Spleen (tissue), 7 donors: Measurements from ENCODE around the gene CEP20.

Experiments
- CTCF ChIP-seq, 11 experiments: fragments of 200-600 bp in 7 of 11; fragments of 450-650 bp in 4 of 11; sonication (generic) in 4 of 11; IDR thresholded peaks in 8 of 11; conservative IDR thresholded peaks in 3 of 11; 1 replicate in 7 of 11; 2 replicates in 4 of 11; pipeline versions ENCODE4 v1.4.0 to v1.8.0; 2016 to 2021; ENCODE audit warnings: antibody characterized with exemption in 11 of 11, inconsistent platforms in 4 of 11, mild to moderate bottlenecking in 1 of 11
- POLR2A ChIP-seq, 3 donors: fragments of 450-650 bp; IDR thresholded peaks; one replicate each; pipeline ENCODE4 v1.5.1; 2017; ENCODE audit warnings: antibody characterized with exemption in 3 of 3, mild to moderate bottlenecking in 1 of 3
- POLR2AphosphoS5 ChIP-seq, 3 donors: sonication (generic); formaldehyde crosslinking; IDR thresholded peaks; one replicate each; pipeline ENCODE4 v1.5.1; 2017; ENCODE audit warnings: antibody characterized with exemption in 3 of 3
- donor health status: DM: no; HTN: no; CAD: no; lungs with moderate emphysema.
- donor health status: DM: no; HTN: no; CAD: no.
- donor health status: DM: no; HTN: no; CAD: no.

GRCh38 chr16:15861996-15862395 lies 26.4 kb downstream of the CEP20 start:
- TF ChIP-seq CTCF (IDR thresholded peaks at IDR 0.05 in 8 of 11, conservative IDR thresholded peaks at IDR 0.05 in 3 of 11) (no peak), POLR2A (IDR thresholded peaks at IDR 0.05) (no peak), POLR2AphosphoS5 (IDR thresholded peaks at IDR 0.05) (no peak)
